HEK293 (cell line): Measurements from ENCODE around the gene ELL.
A peak's percentile ranks its signal among the peaks of the same experiment; 100 is the strongest.

Experiments used
- EGR2 ChIP-seq: fragments of 450-650 bp; formaldehyde crosslinking; IDR thresholded peaks from 2 replicates; pipeline ENCODE4 v1.5.1; 2016; ENCODE audit warnings: low read depth, missing biosample characterization, missing genetic modification characterization
- KLF16 ChIP-seq: fragments of 450-650 bp; formaldehyde crosslinking; IDR thresholded peaks from 2 replicates; pipeline ENCODE4 v1.5.1; 2017; ENCODE audit warnings: missing biosample characterization, missing genetic modification characterization
- MEIS1 ChIP-seq: sonication (generic); formaldehyde crosslinking; IDR thresholded peaks from 2 replicates; pipeline ENCODE4 v1.8.1; 2022; ENCODE audit warnings: missing genetic modification reagents, mild to moderate bottlenecking, borderline replicate concordance
- OVOL3 ChIP-seq: fragments of 450-650 bp; formaldehyde crosslinking; IDR thresholded peaks from 2 replicates; pipeline ENCODE4 v1.5.1; 2016; ENCODE audit warnings: missing biosample characterization, missing genetic modification characterization
- PRDM1 ChIP-seq: fragments of 450-650 bp; formaldehyde crosslinking; IDR thresholded peaks from 2 replicates; pipeline ENCODE4; 2016; ENCODE audit warnings: missing biosample characterization, missing genetic modification characterization
- RBAK ChIP-seq: fragments of 450-650 bp; formaldehyde crosslinking; IDR thresholded peaks from 2 replicates; pipeline ENCODE4 v1.5.1; 2016; ENCODE audit warnings: missing biosample characterization, missing genetic modification characterization
- REPIN1 ChIP-seq: fragments of 450-650 bp; formaldehyde crosslinking; IDR thresholded peaks from 2 replicates; pipeline ENCODE4 v1.5.1; 2017; ENCODE audit warnings: missing biosample characterization, missing genetic modification characterization, low read depth
- ZFP37 ChIP-seq: fragments of 450-650 bp; formaldehyde crosslinking; IDR thresholded peaks from 2 replicates; pipeline ENCODE4 v1.5.1; 2016; ENCODE audit warnings: missing biosample characterization, missing genetic modification characterization
- ZFP69B ChIP-seq: fragments of 450-650 bp; formaldehyde crosslinking; IDR thresholded peaks from 2 replicates; pipeline ENCODE4 v1.5.1; 2016; ENCODE audit warnings: missing biosample characterization, missing genetic modification characterization
- ZNF133 ChIP-seq: fragments of 450-650 bp; formaldehyde crosslinking; IDR thresholded peaks from 2 replicates; pipeline ENCODE4 v1.5.1; 2016; ENCODE audit warnings: missing biosample characterization, missing genetic modification characterization
- ZNF138 ChIP-seq: fragments of 450-650 bp; formaldehyde crosslinking; IDR thresholded peaks from 2 replicates; pipeline ENCODE4 v1.5.1; 2016; ENCODE audit warnings: missing biosample characterization, missing genetic modification characterization, borderline replicate concordance
- ZNF155 ChIP-seq: fragments of 450-650 bp; formaldehyde crosslinking; IDR thresholded peaks from 2 replicates; pipeline ENCODE4 v1.5.1; 2016; ENCODE audit warnings: missing biosample characterization, missing genetic modification characterization
- ZNF18 ChIP-seq: fragments of 450-650 bp; formaldehyde crosslinking; IDR thresholded peaks from 2 replicates; pipeline ENCODE4 v1.5.1; 2016; ENCODE audit warnings: missing biosample characterization, missing genetic modification characterization
- ZNF19 ChIP-seq: fragments of 450-650 bp; formaldehyde crosslinking; IDR thresholded peaks from 2 replicates; pipeline ENCODE4; 2016; ENCODE audit warnings: missing biosample characterization, missing genetic modification characterization, low read depth
- ZNF202 ChIP-seq: fragments of 450-650 bp; formaldehyde crosslinking; IDR thresholded peaks from 2 replicates; pipeline ENCODE4 v1.5.1; 2016; ENCODE audit warnings: missing biosample characterization, missing genetic modification characterization, borderline replicate concordance
- ZNF214 ChIP-seq: fragments of 450-650 bp; formaldehyde crosslinking; IDR thresholded peaks from 2 replicates; pipeline ENCODE4 v1.5.1; 2017; ENCODE audit warnings: missing biosample characterization, mild to moderate bottlenecking, missing genetic modification characterization, borderline replicate concordance
- ZNF391 ChIP-seq: fragments of 450-650 bp; formaldehyde crosslinking; IDR thresholded peaks from 2 replicates; pipeline ENCODE4 v1.5.1; 2016; ENCODE audit warnings: low read depth, missing biosample characterization, missing genetic modification characterization, borderline replicate concordance
- ZNF530 ChIP-seq: fragments of 450-650 bp; formaldehyde crosslinking; IDR thresholded peaks from 2 replicates; pipeline ENCODE4 v1.5.1; 2016; ENCODE audit warnings: low read depth, missing biosample characterization, missing genetic modification characterization
- ZNF585B ChIP-seq: fragments of 450-650 bp; formaldehyde crosslinking; IDR thresholded peaks from 2 replicates; pipeline ENCODE4 v1.5.1; 2016; ENCODE audit warnings: missing biosample characterization, missing genetic modification characterization
- ZNF624 ChIP-seq: fragments of 450-650 bp; formaldehyde crosslinking; IDR thresholded peaks from 2 replicates; pipeline ENCODE4 v1.5.1; 2017; ENCODE audit warnings: missing biosample characterization, missing genetic modification characterization
- ZNF660 ChIP-seq: fragments of 450-650 bp; IDR thresholded peaks from 2 replicates; pipeline ENCODE4 v1.5.1; 2018; ENCODE audit warnings: missing biosample characterization, mild to moderate bottlenecking, missing genetic modification characterization
- ZNF76 ChIP-seq: fragments of 450-650 bp; formaldehyde crosslinking; IDR thresholded peaks from 2 replicates; pipeline ENCODE4; 2016; ENCODE audit warnings: low read depth, missing biosample characterization, missing genetic modification characterization, borderline replicate concordance
- ZNF830 ChIP-seq: fragments of 450-650 bp; IDR thresholded peaks from 2 replicates; pipeline ENCODE4 v1.5.0; 2018; ENCODE audit warnings: missing biosample characterization, missing genetic modification characterization, low read depth, mild to moderate bottlenecking, moderate library complexity
- ZSCAN4 ChIP-seq: fragments of 450-650 bp; formaldehyde crosslinking; IDR thresholded peaks from 2 replicates; pipeline ENCODE4 v1.5.1; 2017; ENCODE audit warnings: missing biosample characterization, missing genetic modification characterization
- TF ChIP-seq, protein P1 (sequence below): fragments of 450-650 bp; formaldehyde crosslinking; IDR thresholded peaks from 2 replicates; pipeline ENCODE4 v1.5.1; 2016; ENCODE audit warnings: missing biosample characterization, missing genetic modification characterization, borderline replicate concordance
- TF ChIP-seq, protein P2 (sequence below): fragments of 450-650 bp; formaldehyde crosslinking; IDR thresholded peaks from 2 replicates; pipeline ENCODE4 v1.5.1; 2016; ENCODE audit warnings: missing biosample characterization, missing genetic modification characterization
- TF ChIP-seq, protein P3 (sequence below): fragments of 450-650 bp; formaldehyde crosslinking; IDR thresholded peaks from 2 replicates; pipeline ENCODE4 v1.5.1; 2016; ENCODE audit warnings: missing biosample characterization, missing genetic modification characterization

ELL gene

GRCh38 chr19:18438331-18439024, 83.4 kb downstream of the ELL start (continued):
- TF ChIP-seq ZSCAN4 (tag by site-specific recombination) (0 out of 2 replicates have a peak, but pooled peaks have one; percentile 15), REPIN1 (tag by site-specific recombination) (no peak), ZNF19 (no peak), ZNF530 (tag by site-specific recombination) (no peak), ZNF76 (tag by site-specific recombination) (peak; percentile 52; the same call in 1 of the 2 replicates), EGR2 (peak; percentile 95), ZNF585B (tag by site-specific recombination) (no peak), ZNF155 (tag by site-specific recombination) (no peak), ZNF830 (tag by site-specific recombination) (no peak), ZNF391 (tag by site-specific recombination) (peak; percentile 32; the same call in 1 of the 2 replicates), ZFP37 (tag by site-specific recombination) (0 out of 2 replicates have a peak, but pooled peaks have one; percentile 7), ZNF138 (no peak), ZNF660 (tag by site-specific recombination) (peak; percentile 79), ZNF202 (tag by site-specific recombination) (no peak), ZNF18 (tag by site-specific recombination) (peak; percentile 67; the same call in 1 of the 2 replicates), KLF16 (tag by site-specific recombination) (no peak), ZNF214 (tag by site-specific recombination) (no peak), MEIS1 (CRISPR knock-in tag) (no peak), OVOL3 (tag by site-specific recombination) (peak; percentile 59; the same call in 1 of the 2 replicates), RBAK (tag by site-specific recombination) (no peak), ZNF624 (no peak), ZFP69B (tag by site-specific recombination) (peak; percentile 63; the same call in 1 of the 2 replicates), PRDM1 (tag by site-specific recombination) (peak; percentile 93), ZNF133 (no peak)
- TF ChIP-seq, protein P1, sequence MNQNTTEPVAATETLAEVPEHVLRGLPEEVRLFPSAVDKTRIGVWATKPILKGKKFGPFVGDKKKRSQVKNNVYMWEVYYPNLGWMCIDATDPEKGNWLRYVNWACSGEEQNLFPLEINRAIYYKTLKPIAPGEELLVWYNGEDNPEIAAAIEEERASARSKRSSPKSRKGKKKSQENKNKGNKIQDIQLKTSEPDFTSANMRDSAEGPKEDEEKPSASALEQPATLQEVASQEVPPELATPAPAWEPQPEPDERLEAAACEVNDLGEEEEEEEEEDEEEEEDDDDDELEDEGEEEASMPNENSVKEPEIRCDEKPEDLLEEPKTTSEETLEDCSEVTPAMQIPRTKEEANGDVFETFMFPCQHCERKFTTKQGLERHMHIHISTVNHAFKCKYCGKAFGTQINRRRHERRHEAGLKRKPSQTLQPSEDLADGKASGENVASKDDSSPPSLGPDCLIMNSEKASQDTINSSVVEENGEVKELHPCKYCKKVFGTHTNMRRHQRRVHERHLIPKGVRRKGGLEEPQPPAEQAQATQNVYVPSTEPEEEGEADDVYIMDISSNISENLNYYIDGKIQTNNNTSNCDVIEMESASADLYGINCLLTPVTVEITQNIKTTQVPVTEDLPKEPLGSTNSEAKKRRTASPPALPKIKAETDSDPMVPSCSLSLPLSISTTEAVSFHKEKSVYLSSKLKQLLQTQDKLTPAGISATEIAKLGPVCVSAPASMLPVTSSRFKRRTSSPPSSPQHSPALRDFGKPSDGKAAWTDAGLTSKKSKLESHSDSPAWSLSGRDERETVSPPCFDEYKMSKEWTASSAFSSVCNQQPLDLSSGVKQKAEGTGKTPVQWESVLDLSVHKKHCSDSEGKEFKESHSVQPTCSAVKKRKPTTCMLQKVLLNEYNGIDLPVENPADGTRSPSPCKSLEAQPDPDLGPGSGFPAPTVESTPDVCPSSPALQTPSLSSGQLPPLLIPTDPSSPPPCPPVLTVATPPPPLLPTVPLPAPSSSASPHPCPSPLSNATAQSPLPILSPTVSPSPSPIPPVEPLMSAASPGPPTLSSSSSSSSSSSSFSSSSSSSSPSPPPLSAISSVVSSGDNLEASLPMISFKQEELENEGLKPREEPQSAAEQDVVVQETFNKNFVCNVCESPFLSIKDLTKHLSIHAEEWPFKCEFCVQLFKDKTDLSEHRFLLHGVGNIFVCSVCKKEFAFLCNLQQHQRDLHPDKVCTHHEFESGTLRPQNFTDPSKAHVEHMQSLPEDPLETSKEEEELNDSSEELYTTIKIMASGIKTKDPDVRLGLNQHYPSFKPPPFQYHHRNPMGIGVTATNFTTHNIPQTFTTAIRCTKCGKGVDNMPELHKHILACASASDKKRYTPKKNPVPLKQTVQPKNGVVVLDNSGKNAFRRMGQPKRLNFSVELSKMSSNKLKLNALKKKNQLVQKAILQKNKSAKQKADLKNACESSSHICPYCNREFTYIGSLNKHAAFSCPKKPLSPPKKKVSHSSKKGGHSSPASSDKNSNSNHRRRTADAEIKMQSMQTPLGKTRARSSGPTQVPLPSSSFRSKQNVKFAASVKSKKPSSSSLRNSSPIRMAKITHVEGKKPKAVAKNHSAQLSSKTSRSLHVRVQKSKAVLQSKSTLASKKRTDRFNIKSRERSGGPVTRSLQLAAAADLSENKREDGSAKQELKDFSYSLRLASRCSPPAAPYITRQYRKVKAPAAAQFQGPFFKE (tag by site-specific recombination) = no peak
- TF ChIP-seq, protein P2, sequence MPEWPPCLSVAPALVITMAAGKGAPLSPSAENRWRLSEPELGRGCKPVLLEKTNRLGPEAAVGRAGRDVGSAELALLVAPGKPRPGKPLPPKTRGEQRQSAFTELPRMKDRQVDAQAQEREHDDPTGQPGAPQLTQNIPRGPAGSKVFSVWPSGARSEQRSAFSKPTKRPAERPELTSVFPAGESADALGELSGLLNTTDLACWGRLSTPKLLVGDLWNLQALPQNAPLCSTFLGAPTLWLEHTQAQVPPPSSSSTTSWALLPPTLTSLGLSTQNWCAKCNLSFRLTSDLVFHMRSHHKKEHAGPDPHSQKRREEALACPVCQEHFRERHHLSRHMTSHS = no peak
- TF ChIP-seq, protein P3, sequence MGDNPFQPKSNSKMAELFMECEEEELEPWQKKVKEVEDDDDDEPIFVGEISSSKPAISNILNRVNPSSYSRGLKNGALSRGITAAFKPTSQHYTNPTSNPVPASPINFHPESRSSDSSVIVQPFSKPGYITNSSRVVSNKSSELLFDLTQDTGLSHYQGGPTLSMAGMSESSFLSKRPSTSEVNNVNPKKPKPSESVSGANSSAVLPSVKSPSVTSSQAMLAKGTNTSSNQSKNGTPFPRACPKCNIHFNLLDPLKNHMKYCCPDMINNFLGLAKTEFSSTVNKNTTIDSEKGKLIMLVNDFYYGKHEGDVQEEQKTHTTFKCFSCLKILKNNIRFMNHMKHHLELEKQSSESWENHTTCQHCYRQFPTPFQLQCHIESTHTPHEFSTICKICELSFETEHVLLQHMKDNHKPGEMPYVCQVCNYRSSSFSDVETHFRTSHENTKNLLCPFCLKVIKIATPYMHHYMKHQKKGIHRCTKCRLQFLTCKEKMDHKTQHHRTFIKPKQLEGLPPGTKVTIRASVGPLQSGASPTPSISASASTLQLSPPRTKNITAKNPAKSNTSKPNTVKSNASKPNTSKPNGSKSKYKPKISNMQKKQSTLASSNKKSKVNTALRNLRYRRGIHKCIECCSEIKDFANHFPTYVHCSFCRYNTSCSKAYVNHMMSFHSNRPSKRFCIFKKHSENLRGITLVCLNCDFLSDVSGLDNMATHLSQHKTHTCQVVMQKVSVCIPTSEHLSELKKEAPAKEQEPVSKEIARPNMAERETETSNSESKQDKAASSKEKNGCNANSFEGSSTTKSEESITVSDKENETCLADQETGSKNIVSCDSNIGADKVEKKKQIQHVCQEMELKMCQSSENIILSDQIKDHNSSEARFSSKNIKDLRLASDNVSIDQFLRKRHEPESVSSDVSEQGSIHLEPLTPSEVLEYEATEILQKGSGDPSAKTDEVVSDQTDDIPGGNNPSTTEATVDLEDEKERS (tag by site-specific recombination) = no peak
